NCI-H446 treated with DMSO at 0.1 percent for 48 hours (cell line): ENCODE results near the gene MYO6.

Source experiments
- DNase-seq: peaks from one replicate; lab custom pipeline; 2025; lab: John Stamatoyannopoulos, UW

MYO6 gene

GRCh38 chr6:75766387-75766786 is 17.3 kb downstream of the MYO6 start:
- DNase-seq = no peak

- DNase-seq = no peak
These were observed 21.8 kb downstream of the MYO6 start for GRCh38 chr6:75770844-75771243.

- DNase-seq = no peak
These were observed 26.2 kb downstream of the MYO6 start for GRCh38 chr6:75775219-75775618.

- no peak for DNase-seq
These were observed 27.4 kb downstream of the MYO6 start for GRCh38 chr6:75776461-75776860.

GRCh38 chr6:75778757-75779156 is 29.7 kb downstream of the MYO6 start:
- DNase-seq = no peak

GRCh38 chr6:75786152-75786551 is 37.1 kb downstream of the MYO6 start:
- DNase-seq = no peak

- DNase-seq = no peak
These were observed 39.9 kb downstream of the MYO6 start for GRCh38 chr6:75788894-75789293.

- DNase-seq = no peak
These were observed 42.8 kb downstream of the MYO6 start for GRCh38 chr6:75791881-75792280.

- DNase-seq = no peak
These were observed 45.4 kb downstream of the MYO6 start for GRCh38 chr6:75794351-75794846.

- no peak for DNase-seq
These were observed 46.1 kb downstream of the MYO6 start for GRCh38 chr6:75794954-75795739.

- DNase-seq = no peak
These were observed 47.7 kb downstream of the MYO6 start for GRCh38 chr6:75796723-75797122.

GRCh38 chr6:75800133-75800532 is 51.1 kb downstream of the MYO6 start:
- no peak for DNase-seq

GRCh38 chr6:75800708-75801505 is 51.9 kb downstream of the MYO6 start:
- no peak for DNase-seq

- DNase-seq = no peak
These were observed 53.3 kb downstream of the MYO6 start for GRCh38 chr6:75802366-75802765.

- no peak for DNase-seq
These were observed 59.5 kb downstream of the MYO6 start for GRCh38 chr6:75808507-75808906.

GRCh38 chr6:75812560-75812959 is 63.5 kb downstream of the MYO6 start:
- no peak for DNase-seq

- DNase-seq = no peak
These were observed 64.6 kb downstream of the MYO6 start for GRCh38 chr6:75813476-75814250.

GRCh38 chr6:75815756-75816155 is 66.7 kb downstream of the MYO6 start:
- DNase-seq = no peak

- DNase-seq = no peak
These were observed 69.2 kb downstream of the MYO6 start for GRCh38 chr6:75818098-75818855.

- no peak for DNase-seq
These were observed 70.9 kb downstream of the MYO6 start for GRCh38 chr6:75819776-75820487.

- no peak for DNase-seq
These were observed 75.1 kb downstream of the MYO6 start for GRCh38 chr6:75824160-75824559.
